T1000 (cell line): ENCODE results near the gene CFAP43.

Experiments used
- DNase-seq: peaks from one replicate; lab custom pipeline; 2025; ENCODE audit warnings: mixed read lengths; lab: John Stamatoyannopoulos, UW

The CFAP43 gene

GRCh38 chr10:104231784-104232612 is at the start of gene CFAP43:
Gene CFAP43 (minus strand): TSS chr10:104232364. CDS start chr10:104232246, 118 bp downstream.
- peak; percentile 94 for DNase-seq

GRCh38 chr10:104281694-104282093 is 49.5 kb upstream of the CFAP43 start:
- no peak for DNase-seq

- no peak for DNase-seq
These were observed 47.5 kb upstream of the CFAP43 start for GRCh38 chr10:104279550-104280259.

GRCh38 chr10:104277785-104278184 is 45.6 kb upstream of the CFAP43 start:
- no peak for DNase-seq

- DNase-seq, result no peak
These were observed 44.0 kb upstream of the CFAP43 start for GRCh38 chr10:104276192-104276591.

- no peak for DNase-seq
These were observed 42.9 kb upstream of the CFAP43 start for GRCh38 chr10:104274762-104275721.

GRCh38 chr10:104273899-104274575 is 41.9 kb upstream of the CFAP43 start:
- DNase-seq, result no peak

GRCh38 chr10:104273286-104273685 is 41.1 kb upstream of the CFAP43 start:
- DNase-seq, result no peak

GRCh38 chr10:104268713-104269645 is 36.8 kb upstream of the CFAP43 start, which contains the start of gene GSTO2:
Gene GSTO2 (plus strand): TSS chr10:104269184. CDS start chr10:104274916, 5,732 bp downstream.
- DNase-seq, result peak; percentile 97

- no peak for DNase-seq
These were observed 36.2 kb upstream of the CFAP43 start for GRCh38 chr10:104268405-104268712.

- DNase-seq, result no peak
These were observed 35.7 kb upstream of the CFAP43 start for GRCh38 chr10:104267721-104268404.

- no peak for DNase-seq
These were observed 32.6 kb upstream of the CFAP43 start for GRCh38 chr10:104264783-104265182.

- no peak for DNase-seq
These were observed 29.9 kb upstream of the CFAP43 start for GRCh38 chr10:104262055-104262454.

GRCh38 chr10:104260775-104261115 is 28.6 kb upstream of the CFAP43 start:
- DNase-seq, result no peak

- no peak for DNase-seq
These were observed 28.0 kb upstream of the CFAP43 start for GRCh38 chr10:104259999-104260774.

GRCh38 chr10:104259456-104259855 is 27.3 kb upstream of the CFAP43 start:
- no peak for DNase-seq

- no peak for DNase-seq
These were observed 26.0 kb upstream of the CFAP43 start for GRCh38 chr10:104258209-104258608.

- DNase-seq, result no peak
These were observed 25.1 kb upstream of the CFAP43 start for GRCh38 chr10:104257235-104257634.

- DNase-seq, result no peak
These were observed 24.3 kb upstream of the CFAP43 start for GRCh38 chr10:104256335-104256961.
